HG02571 (cell line): ENCODE data around the gene ANO6.

ENCODE experiments used
- ATAC-seq: cut with Tn5 transposase; IDR thresholded peaks from one replicate; pipeline ENCODE4 v1.9.1; 2021; ENCODE audit warnings: mild to moderate bottlenecking, moderate library complexity; ENCODE audit not compliant: unreplicated experiment

The ANO6 gene

GRCh38 chr12:45433441-45433868 lies 217.6 kb downstream of the ANO6 start:
- ATAC-seq = no peak

- ATAC-seq = no peak
Measured at GRCh38 chr12:45434094-45434493, 218.2 kb downstream of the ANO6 start.

- ATAC-seq = no peak
Measured at GRCh38 chr12:45435945-45436710, 220.2 kb downstream of the ANO6 start.

- no peak for ATAC-seq
Measured at GRCh38 chr12:45439039-45439438, 223.1 kb downstream of the ANO6 start.

- ATAC-seq = no peak
Measured at GRCh38 chr12:45446013-45446412, 230.1 kb downstream of the ANO6 start.

GRCh38 chr12:45458238-45458637 lies 242.3 kb downstream of the ANO6 start:
- no peak for ATAC-seq

GRCh38 chr12:45458854-45459807 lies 243.2 kb downstream of the ANO6 start:
- ATAC-seq = no peak

- no peak for ATAC-seq
Measured at GRCh38 chr12:45462506-45462905, 246.6 kb downstream of the ANO6 start.

- ATAC-seq = no peak
Measured at GRCh38 chr12:45464699-45465098, 248.8 kb downstream of the ANO6 start.

GRCh38 chr12:45468751-45469615 lies 253.1 kb downstream of the ANO6 start:
- no peak for ATAC-seq

GRCh38 chr12:45469902-45470301 lies 254.0 kb downstream of the ANO6 start:
- ATAC-seq = no peak

- no peak for ATAC-seq
Measured at GRCh38 chr12:45473636-45474035, 257.7 kb downstream of the ANO6 start.

- no peak for ATAC-seq
Measured at GRCh38 chr12:45475594-45475993, 259.7 kb downstream of the ANO6 start.

GRCh38 chr12:45477526-45477925 lies 261.6 kb downstream of the ANO6 start:
- ATAC-seq = no peak

GRCh38 chr12:45478931-45479330 lies 263.0 kb downstream of the ANO6 start:
- ATAC-seq = no peak

- no peak for ATAC-seq
Measured at GRCh38 chr12:45481746-45482145, 265.9 kb downstream of the ANO6 start.

- no peak for ATAC-seq
Measured at GRCh38 chr12:45483571-45483970, 267.7 kb downstream of the ANO6 start.
